NCI-H2171 (cell line): ENCODE measurements around the gene HERC2.
"Not testable (repeated sequence)": the region's sequence is repeated elsewhere in the genome, so short reads cannot be mapped to it uniquely, and the experiment has no call there.

Experiments used
- DNase-seq: peaks from one replicate; lab custom pipeline; 2025; lab: John Stamatoyannopoulos, UW

Gene HERC2

GRCh38 chr15:28179270-28179669 lies 142.7 kb downstream of the HERC2 start:
- no peak for DNase-seq

- DNase-seq = no peak
Measured at GRCh38 chr15:28178727-28179126, 143.3 kb downstream of the HERC2 start.

- no peak for DNase-seq
Measured at GRCh38 chr15:28178290-28178689, 143.7 kb downstream of the HERC2 start.

GRCh38 chr15:28169366-28169765 lies 152.6 kb downstream of the HERC2 start:
- DNase-seq = no peak

GRCh38 chr15:28168405-28169121 lies 153.4 kb downstream of the HERC2 start:
- DNase-seq = not testable (repeated sequence)

GRCh38 chr15:28167042-28167441 lies 154.9 kb downstream of the HERC2 start:
- no peak for DNase-seq

- no peak for DNase-seq
Measured at GRCh38 chr15:28165791-28166190, 156.2 kb downstream of the HERC2 start.

- DNase-seq = no peak
Measured at GRCh38 chr15:28164876-28165275, 157.1 kb downstream of the HERC2 start.

- no peak for DNase-seq
Measured at GRCh38 chr15:28154283-28154682, 167.7 kb downstream of the HERC2 start.

GRCh38 chr15:28153492-28154119 lies 168.4 kb downstream of the HERC2 start:
- no peak for DNase-seq

- not testable (repeated sequence) for DNase-seq
Measured at GRCh38 chr15:28152538-28152923, 169.4 kb downstream of the HERC2 start.

- DNase-seq = not testable (repeated sequence)
Measured at GRCh38 chr15:28151864-28152537, 170.0 kb downstream of the HERC2 start.

- DNase-seq = no peak
Measured at GRCh38 chr15:28147801-28148200, 174.2 kb downstream of the HERC2 start.

GRCh38 chr15:28145419-28145818 lies 176.6 kb downstream of the HERC2 start:
- not testable (repeated sequence) for DNase-seq

- DNase-seq = no peak
Measured at GRCh38 chr15:28140062-28140461, 181.9 kb downstream of the HERC2 start.

- not testable (repeated sequence) for DNase-seq
Measured at GRCh38 chr15:28137408-28138039, 184.5 kb downstream of the HERC2 start.

- DNase-seq = not testable (repeated sequence)
Measured at GRCh38 chr15:28136236-28136904, 185.6 kb downstream of the HERC2 start.

GRCh38 chr15:28133281-28133680 lies 188.7 kb downstream of the HERC2 start:
- DNase-seq = no peak

GRCh38 chr15:28132524-28133275 lies 189.3 kb downstream of the HERC2 start:
- DNase-seq = no peak

GRCh38 chr15:28131946-28132345 lies 190.0 kb downstream of the HERC2 start:
- DNase-seq = no peak

GRCh38 chr15:28131400-28131799 lies 190.6 kb downstream of the HERC2 start:
- no peak for DNase-seq
